Stimulated activated CD4-positive, alpha-beta T cell treated with anti-CD3 and anti-CD28 coated beads, Interleukin-4, amount 100 ng/mL, for 4 hours (primary cell): ENCODE results near the gene NPEPL1.

Experiments used
- DNase-seq, 2 experiments: peaks; one replicate each; pipeline ENCODE4 v3.0.0-alpha.2; 2020

Gene NPEPL1

GRCh38 chr20:58659841-58660240 is 32.8 kb upstream of the NPEPL1 start:
- no peak for DNase-seq

DNA sequence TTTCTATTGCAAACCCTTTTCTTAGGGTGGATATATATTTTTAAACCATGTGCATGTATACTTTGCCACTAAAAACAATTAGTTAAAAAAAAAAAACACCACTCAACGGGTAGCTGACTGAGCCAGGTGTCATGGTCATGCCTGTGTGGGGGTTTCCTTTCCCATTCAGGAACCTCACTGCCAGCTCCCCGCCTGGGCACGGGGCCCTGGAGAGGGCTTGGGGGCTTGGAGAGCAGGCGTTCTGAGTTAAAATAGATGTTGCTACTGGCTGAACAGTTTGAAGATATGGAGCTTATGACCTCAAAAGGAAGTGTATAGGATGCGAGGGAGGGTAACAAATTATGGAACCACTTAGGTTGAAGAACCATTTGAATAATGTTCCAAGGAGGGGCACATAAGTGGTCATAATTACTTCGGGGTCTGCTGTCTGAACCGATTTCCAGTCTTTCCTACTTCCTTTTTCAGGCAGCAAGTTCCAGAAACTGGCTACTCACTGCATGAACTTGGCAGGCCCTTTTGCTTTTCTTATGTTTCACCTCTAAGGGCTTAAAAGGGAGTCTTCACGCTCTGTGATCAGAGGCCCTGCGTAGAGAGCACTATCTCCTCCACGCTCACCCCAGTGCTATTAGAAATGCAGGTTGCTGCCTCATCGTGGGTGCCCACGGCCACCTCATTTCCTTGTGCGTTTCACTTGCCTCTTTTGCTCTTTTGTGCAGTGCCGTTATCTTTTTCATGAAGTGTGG is 31.6 kb upstream of the NPEPL1 start:
- peak; percentile 14 to 60 for DNase-seq

GRCh38 chr20:58661598-58662473 is 30.8 kb upstream of the NPEPL1 start:
- DNase-seq, result no peak

- no peak for DNase-seq
These were observed 28.3 kb upstream of the NPEPL1 start for GRCh38 chr20:58664331-58664730.

DNA sequence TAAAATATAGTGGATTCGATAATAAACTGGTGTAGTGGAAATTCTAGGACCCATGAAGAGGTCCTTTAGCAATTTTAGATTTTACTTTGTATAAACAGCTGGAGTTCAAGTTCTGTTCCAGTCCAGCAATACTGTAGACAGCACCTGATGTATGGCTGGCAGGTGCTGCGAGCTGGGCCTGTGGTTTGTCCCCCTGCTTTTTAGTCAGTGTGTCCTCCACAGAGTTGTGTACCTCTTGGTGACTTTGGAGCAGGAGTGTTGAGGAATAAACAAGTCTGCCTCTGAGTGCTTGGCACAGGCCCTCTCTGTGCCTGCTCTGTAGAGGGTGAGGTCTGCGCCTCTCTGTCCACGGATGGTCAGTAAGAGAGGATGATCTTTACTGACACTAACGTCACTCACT is 27.7 kb upstream of the NPEPL1 start:
- no peak for DNase-seq

DNA sequence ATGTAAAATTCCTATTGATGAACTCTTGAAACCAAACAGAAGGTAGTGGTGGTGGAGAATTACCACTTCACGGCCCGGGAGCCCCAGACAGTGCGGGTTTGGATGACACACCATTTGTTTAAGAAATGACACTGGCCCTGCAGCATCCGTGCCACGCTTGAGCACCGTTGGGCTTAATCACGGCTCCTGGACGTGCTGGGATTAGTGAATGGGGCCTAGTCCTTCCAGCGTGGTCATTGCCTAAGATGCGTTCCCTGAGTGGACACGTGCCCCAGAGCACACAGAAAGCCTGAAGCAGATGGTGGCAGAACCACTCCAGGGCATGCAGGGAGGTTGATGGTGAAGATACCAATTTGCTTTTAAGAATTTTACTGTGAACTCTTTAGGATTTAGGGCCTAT is 27.0 kb upstream of the NPEPL1 start:
- no peak for DNase-seq

GRCh38 chr20:58666702-58667101 is 25.9 kb upstream of the NPEPL1 start:
- no peak for DNase-seq

DNA sequence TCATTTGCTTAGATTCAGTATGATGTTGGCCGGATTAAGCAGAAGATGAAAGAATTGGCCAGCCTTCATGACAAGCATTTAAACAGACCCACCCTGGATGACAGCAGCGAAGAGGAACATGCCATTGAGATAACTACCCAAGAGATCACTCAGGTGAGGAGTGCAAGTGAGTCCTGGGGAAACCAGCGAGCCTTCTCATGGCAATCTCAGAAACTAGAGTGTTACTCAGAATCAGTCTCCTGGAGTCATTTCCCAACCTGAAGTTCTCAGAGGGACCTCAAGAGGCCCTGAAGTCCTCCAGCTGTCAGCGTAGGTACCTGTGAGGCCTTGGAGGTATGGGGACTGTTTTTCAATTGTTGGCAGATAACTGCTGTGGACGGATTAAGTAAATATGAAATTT is 24.6 kb upstream of the NPEPL1 start:
- no peak for DNase-seq

GRCh38 chr20:58668901-58669286 is 23.7 kb upstream of the NPEPL1 start:
- no peak for DNase-seq

- no peak for DNase-seq
These were observed 23.2 kb upstream of the NPEPL1 start for GRCh38 chr20:58669287-58670006.

DNA sequence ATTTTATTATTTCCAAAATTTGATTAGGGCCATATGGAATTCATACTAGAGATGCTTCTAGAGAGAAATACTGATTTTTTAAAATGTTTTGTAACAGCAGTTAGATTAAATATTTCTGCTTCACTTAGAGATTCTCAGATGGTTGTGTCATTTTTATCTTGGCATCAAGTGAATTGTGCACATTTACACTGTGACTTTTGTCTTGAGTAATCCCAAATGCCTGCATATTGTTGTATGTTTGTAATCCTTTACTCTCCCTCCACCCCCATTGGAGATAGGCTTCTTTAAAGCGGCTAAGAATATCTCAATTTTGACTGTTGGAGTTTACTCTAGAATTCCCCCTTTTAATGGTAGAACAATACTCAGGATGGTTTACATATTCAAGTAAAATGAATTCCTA is 22.5 kb upstream of the NPEPL1 start:
- no peak for DNase-seq

DNA sequence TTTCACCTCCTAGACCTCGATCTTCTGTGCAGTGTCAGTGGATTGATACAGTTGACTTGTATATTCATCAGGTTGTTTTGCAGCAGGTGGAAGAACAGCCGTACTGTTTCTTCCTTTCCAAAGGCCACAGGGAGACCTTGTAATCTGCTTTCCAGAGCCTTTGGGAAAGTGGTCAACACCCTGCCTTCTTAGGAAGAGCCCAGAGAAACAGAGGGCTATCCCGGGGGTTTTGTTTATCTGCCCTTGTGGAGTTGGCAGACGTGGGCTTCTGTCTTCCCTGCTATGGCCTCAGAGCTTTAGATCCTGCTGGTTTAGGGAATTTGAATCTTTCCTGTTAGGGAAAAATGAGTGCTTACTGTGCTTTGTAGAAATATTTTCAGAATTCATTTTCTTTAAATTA is 21.9 kb upstream of the NPEPL1 start:
- DNase-seq, result no peak

- no peak for DNase-seq
These were observed 19.5 kb upstream of the NPEPL1 start for GRCh38 chr20:58673119-58673518.

- no peak for DNase-seq
These were observed 17.4 kb upstream of the NPEPL1 start for GRCh38 chr20:58675146-58675584.

GRCh38 chr20:58675641-58676040 is 17.0 kb upstream of the NPEPL1 start:
- no peak for DNase-seq

DNA sequence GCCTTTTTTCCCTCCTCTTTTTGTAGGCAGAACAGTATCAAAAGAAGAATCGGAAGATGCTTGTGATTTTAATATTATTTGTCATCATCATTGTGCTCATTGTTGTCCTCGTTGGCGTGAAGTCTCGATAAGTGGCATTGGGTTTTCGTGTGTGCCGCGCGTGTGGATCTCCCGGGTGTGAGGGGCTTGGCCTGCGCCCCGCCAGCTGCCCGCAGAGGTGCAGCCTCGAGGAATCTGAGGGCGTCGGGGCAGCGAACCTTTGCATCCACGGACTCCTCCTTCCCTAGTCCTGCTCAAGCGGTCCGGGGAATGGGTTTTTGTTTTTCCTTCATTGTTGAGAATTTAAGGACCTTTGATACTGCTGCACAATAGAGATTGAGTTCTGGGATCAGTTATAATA is 16.4 kb upstream of the NPEPL1 start:
- DNase-seq, result no peak

GRCh38 chr20:58677079-58677604 is 15.5 kb upstream of the NPEPL1 start:
- no peak for DNase-seq

DNA sequence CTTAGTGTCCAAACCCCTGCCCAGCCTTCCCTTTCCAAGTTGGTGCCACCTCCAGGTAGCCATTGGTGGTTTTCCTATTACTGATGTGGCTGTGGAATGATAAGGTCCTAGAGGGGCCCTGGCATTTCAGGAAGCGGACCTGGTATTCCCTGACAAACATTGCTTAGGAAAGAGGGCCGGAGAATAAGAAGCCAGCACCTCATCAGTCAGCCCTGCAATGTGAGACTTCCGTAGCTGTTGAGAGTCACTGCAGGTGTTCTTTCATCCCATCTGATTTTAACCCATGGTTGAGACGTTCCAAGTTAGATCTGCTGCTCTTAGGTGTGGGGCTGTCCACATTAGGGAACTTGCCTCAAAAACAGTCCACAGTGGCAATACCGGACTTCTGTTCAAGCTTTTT is 14.8 kb upstream of the NPEPL1 start:
- no peak for DNase-seq

DNA sequence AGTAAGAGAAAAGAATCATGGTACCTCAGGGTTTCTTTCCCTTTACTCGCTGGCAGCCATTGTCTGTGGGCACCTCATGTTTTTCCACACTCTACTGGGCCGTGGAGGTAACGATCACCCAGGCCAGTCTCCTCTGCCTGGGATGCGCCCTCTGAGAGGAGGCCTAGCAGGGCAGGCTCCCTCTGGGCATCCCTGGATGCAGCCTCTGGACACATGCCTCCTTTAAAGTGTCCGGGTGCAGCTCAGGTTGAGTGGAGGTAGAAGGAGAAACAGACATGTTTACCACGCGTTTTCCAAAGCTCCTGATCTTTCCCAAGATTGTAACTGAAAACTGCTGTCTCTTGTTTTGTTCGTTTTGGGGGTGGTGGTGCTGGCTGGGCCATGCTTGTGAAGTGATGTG is 13.8 kb upstream of the NPEPL1 start:
- DNase-seq, result no peak

- DNase-seq, result no peak
These were observed 9.7 kb upstream of the NPEPL1 start for GRCh38 chr20:58682656-58683531.

- no peak for DNase-seq
These were observed 8.3 kb upstream of the NPEPL1 start for GRCh38 chr20:58684291-58684690.

GRCh38 chr20:58685988-58686387 is 6.6 kb upstream of the NPEPL1 start:
- no peak for DNase-seq
